Endothelial cell (in vitro differentiated cells): Measurements from ENCODE around the gene BCL11A. TPM values are rescaled to one million over a fixed set of nuclear protein-coding genes. Genes with fewer than 3 reads are reported as not detected.

Experiments
- DNase-seq: peaks from one replicate; pipeline ENCODE4 v3.0.0; 2021; ENCODE audit warnings: low spot score
- H3K27ac Mint-ChIP-seq: one replicate; pipeline ENCODE4 v1.8.0; 2021; ENCODE audit warnings: mixed read lengths, inconsistent platforms; ENCODE audit not compliant: unreplicated experiment
- H3K27me3 Mint-ChIP-seq: one replicate; pipeline ENCODE4 v1.8.0; 2021; ENCODE audit warnings: mild to moderate bottlenecking, moderate library complexity, mixed read lengths, inconsistent platforms; ENCODE audit not compliant: unreplicated experiment
- H3K36me3 Mint-ChIP-seq: one replicate; pipeline ENCODE4 v1.8.0; 2021; ENCODE audit warnings: mild to moderate bottlenecking, low read depth, mixed read lengths, inconsistent platforms; ENCODE audit not compliant: unreplicated experiment
- H3K4me1 Mint-ChIP-seq: one replicate; pipeline ENCODE4 v1.8.0; 2021; ENCODE audit warnings: mild to moderate bottlenecking, mixed read lengths, inconsistent platforms; ENCODE audit not compliant: unreplicated experiment
- H3K4me3 Mint-ChIP-seq: one replicate; pipeline ENCODE4 v1.8.0; 2021; ENCODE audit warnings: mild to moderate bottlenecking, mixed read lengths, inconsistent platforms; ENCODE audit not compliant: unreplicated experiment
- H3K9me3 Mint-ChIP-seq: one replicate; pipeline ENCODE4 v1.8.0; 2021; ENCODE audit warnings: mixed read lengths, inconsistent platforms; ENCODE audit not compliant: unreplicated experiment
- CTCF ChIP-seq: fragments of 200-600 bp; sonication (generic); IDR thresholded peaks from one replicate; pipeline ENCODE4 v1.5.0; 2021; ENCODE audit warnings: antibody characterized with exemption; ENCODE audit not compliant: unreplicated experiment
- total RNA-seq: library from RNA; stranded (reverse); fragmentation: NEBNext Ultra II Directional; extraction: Animal tissue kit (Norgen Biotek cat#: 25700); gene quantifications from one replicate; pipeline ENCODE4 v1.2.1, GENCODE V29; 2021; ENCODE audit not compliant: unreplicated experiment

Gene BCL11A
- total RNA-seq, 1 donor from 2014 or later: 9.6 TPM

- peaks cover 16% of the 10 kb centered on the region for H3K4me1 Mint-ChIP-seq
- DNase-seq: no peak
- H3K4me3 Mint-ChIP-seq: no peak overlapping the region
- no peak overlapping the region for H3K27ac Mint-ChIP-seq
- H3K27me3 Mint-ChIP-seq: peaks cover 3% of the 10 kb centered on the region
- H3K36me3 Mint-ChIP-seq: peaks cover 4% of the 10 kb centered on the region
- H3K9me3 Mint-ChIP-seq: no peaks in the 10 kb centered on the region
- TF ChIP-seq CTCF: no peak
Observed at GRCh38 chr2:60496956-60497355, 56.5 kb downstream of the BCL11A start.

GRCh38 chr2:60496475-60496874, 57.0 kb downstream of the BCL11A start:
- H3K4me3 Mint-ChIP-seq: no peak overlapping the region
- H3K27ac Mint-ChIP-seq: no peak overlapping the region
- no peak for TF ChIP-seq CTCF

GRCh38 chr2:60495041-60495625, 58.3 kb downstream of the BCL11A start:
- H3K27me3 Mint-ChIP-seq: peaks cover 3% of the 10 kb centered on the region
- peak overlapping the region; percentile 48 for H3K27ac Mint-ChIP-seq
- no peak overlapping the region for H3K4me3 Mint-ChIP-seq
- TF ChIP-seq CTCF: no peak
- no peak for DNase-seq
- H3K9me3 Mint-ChIP-seq: no peaks in the 10 kb centered on the region
- H3K36me3 Mint-ChIP-seq: peaks cover 4% of the 10 kb centered on the region
- peaks cover 16% of the 10 kb centered on the region for H3K4me1 Mint-ChIP-seq

More at GRCh38 chr2:60496475-60496874, 57.0 kb downstream of the BCL11A start:
- Mint-ChIP-seq H3K27me3 (peaks cover 3% of the 10 kb centered on the region), H3K9me3 (no peaks in the 10 kb centered on the region), H3K36me3 (peaks cover 4% of the 10 kb centered on the region), H3K4me1 (peaks cover 16% of the 10 kb centered on the region)
- no peak for DNase-seq

GRCh38 chr2:60493804-60494387, 59.6 kb downstream of the BCL11A start:
- H3K4me3 Mint-ChIP-seq: no peak overlapping the region

More at GRCh38 chr2:60493804-60494387, 59.6 kb downstream of the BCL11A start:
- Mint-ChIP-seq H3K4me1 (peaks cover 19% of the 10 kb centered on the region), H3K27ac (no peak overlapping the region), H3K36me3 (peaks cover 4% of the 10 kb centered on the region), H3K9me3 (no peaks in the 10 kb centered on the region), H3K27me3 (peaks cover 3% of the 10 kb centered on the region)
- TF ChIP-seq CTCF: no peak
- DNase-seq: no peak
